ENCODE data around the gene SLC9A6.
A peak's percentile ranks its signal among the peaks of the same experiment; 100 is the strongest.

SLC9A6 gene

DNA sequence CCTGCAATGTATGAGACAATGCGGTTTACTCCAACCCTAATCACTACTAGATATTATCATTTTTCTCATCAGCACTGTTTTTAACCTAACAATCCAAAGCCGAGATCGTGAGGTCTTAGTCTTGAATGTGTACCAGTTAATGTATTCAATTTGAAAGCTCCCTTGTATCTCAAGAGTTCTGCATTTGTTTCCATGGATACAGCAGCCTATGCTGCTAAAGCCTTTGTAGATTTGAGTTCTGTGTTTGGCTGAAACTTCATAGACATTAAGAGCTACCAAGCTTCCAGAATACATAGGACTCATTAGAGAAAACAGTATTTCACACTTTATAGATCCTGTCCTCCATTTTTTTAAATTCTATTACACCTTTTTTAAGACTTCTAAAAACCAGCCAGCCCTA is 39.9 kb downstream of the SLC9A6 start:
- DNase-seq (ENCODE audit: low read depth), result no peak
- TF ChIP-seq, protein P1, sequence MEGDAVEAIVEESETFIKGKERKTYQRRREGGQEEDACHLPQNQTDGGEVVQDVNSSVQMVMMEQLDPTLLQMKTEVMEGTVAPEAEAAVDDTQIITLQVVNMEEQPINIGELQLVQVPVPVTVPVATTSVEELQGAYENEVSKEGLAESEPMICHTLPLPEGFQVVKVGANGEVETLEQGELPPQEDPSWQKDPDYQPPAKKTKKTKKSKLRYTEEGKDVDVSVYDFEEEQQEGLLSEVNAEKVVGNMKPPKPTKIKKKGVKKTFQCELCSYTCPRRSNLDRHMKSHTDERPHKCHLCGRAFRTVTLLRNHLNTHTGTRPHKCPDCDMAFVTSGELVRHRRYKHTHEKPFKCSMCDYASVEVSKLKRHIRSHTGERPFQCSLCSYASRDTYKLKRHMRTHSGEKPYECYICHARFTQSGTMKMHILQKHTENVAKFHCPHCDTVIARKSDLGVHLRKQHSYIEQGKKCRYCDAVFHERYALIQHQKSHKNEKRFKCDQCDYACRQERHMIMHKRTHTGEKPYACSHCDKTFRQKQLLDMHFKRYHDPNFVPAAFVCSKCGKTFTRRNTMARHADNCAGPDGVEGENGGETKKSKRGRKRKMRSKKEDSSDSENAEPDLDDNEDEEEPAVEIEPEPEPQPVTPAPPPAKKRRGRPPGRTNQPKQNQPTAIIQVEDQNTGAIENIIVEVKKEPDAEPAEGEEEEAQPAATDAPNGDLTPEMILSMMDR (IDR thresholded peaks at IDR 0.05; ENCODE audit: insufficient read depth, low read depth, low read length, missing control alignments), result no peak
- no peak overlapping the region for H3K4me3 ChIP-seq (ENCODE audit: low read depth, low read length)

DNA sequence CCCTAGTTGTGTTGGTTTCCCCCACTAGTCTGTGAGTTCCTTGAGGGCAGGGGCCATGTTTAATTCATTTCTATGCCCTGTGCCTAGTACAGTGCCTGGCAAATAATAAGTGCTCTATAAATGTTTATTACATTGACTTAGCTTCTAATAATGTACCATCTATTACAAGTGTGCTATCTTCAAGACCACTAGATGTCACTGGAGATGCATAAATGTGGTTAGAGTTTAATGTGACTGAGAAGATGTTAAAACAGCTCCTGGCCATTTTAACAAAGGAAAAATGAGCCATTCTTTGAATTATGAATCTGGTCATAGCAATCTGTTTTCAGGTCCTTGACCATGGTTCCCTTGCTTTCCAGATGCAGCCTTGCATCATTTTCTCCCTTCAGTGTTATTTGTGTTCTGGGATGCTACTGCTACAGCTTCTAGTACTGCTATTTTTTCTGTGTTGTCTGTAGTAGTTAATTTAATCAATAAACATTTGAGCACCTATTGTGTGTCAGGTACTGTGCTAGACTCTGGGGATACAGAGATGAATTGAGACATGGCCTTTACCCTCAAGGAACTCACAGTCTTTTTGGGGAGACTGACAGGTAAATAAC is 43.2 kb downstream of the SLC9A6 start:
- DNase-seq (ENCODE audit: low read depth), result peak; percentile 37
- TF ChIP-seq, protein P1 (IDR thresholded peaks at IDR 0.05; ENCODE audit: insufficient read depth, low read depth, low read length, missing control alignments), result peak; percentile 35
- H3K4me3 ChIP-seq (ENCODE audit: low read depth, low read length), result no peak overlapping the region

DNA sequence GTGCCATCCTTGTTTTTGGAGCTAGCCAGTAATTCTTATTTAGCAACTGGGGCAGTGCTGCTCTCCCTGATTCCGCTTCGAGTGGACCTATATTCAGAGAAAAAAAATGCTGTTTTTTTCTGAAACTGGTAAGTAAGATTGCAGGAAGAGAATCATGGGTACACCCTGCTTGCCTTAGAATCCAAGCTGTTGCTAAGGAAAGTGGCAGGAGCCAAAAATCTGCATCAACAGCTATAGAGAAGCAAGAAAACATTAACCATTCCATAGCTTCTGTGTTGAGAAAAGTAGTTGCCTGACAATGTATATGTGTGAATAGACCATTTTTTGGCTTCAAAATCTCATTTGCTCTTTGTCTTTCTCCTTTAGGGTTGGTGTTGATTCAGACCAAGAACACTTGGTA is 44.5 kb downstream of the SLC9A6 start:
- TF ChIP-seq, protein P1 (IDR thresholded peaks at IDR 0.05; ENCODE audit: insufficient read depth, low read depth, low read length, missing control alignments), result no peak
- H3K4me3 ChIP-seq (ENCODE audit: low read depth, low read length), result no peak overlapping the region

DNA sequence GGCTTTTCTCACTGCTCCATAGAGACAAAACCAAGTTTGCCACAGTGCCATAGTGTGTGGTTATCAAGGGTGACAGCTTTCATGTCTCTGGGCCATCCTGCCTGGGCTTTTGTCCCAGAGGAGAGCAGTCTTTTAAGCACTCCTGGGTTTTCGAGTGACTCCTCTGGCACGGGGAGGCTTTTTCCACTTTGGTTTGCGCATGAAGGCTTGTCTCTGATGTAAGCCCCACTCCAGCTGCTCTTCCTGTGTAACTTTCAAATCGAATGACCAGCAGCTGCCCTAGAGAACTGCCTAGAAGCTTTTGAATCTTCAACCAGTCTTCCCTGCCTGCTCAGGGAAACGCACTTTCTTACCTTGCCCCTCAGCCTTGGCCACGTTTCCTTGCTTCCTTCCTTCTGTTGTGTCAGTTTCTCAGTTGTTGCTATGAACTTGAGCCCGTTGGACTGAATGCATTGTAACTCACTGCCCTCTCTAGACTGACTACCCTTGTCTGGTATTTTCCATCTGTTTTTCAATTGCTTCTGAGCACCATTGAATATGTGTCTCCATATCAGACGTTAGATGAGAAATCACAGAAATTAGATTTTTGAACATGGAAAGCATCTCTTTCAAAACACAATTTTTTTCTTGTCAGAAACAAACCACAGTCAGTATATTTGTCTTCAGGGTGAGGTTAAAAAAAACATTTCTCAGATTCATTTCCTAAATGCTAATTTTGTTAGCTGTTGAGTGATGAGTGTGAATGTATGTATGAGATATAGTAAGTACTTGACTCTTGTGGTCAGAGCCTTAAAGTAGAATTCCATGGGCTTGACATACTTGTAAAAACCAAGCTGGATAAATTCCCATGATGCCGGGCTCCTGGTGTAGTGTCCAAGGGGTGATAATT is 45.3 kb downstream of the SLC9A6 start:
- no peak overlapping the region for H3K4me3 ChIP-seq (ENCODE audit: low read depth, low read length)
- TF ChIP-seq, protein P1 (IDR thresholded peaks at IDR 0.05; ENCODE audit: insufficient read depth, low read depth, low read length, missing control alignments), result no peak
- DNase-seq (ENCODE audit: low read depth), result no peak

More for the DNA sequence above, 44.5 kb downstream of the SLC9A6 start:
- DNase-seq (ENCODE audit: low read depth), result no peak

DNA sequence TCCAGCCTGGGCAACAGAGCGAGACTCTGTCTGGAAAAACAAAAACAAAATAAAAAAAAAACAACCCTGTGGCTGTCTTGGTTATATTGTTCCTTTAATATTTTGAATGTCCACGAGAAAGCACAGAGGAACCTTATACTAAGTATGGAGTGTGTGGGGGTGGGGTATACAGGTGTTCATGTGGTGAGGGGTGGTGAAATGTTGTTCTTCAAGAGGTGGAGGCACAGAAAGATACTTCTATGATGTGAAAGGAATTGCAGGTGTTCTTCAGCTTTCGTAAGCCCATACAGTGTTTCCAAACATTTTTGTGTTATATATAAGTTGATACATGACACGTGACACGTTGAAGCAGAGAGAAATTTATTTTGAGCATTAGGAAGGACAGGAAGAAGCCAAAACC is 46.4 kb downstream of the SLC9A6 start:
- TF ChIP-seq, protein P1 (IDR thresholded peaks at IDR 0.05; ENCODE audit: insufficient read depth, low read depth, low read length, missing control alignments), result no peak
- H3K4me3 ChIP-seq (ENCODE audit: low read depth, low read length), result no peak overlapping the region

DNA sequence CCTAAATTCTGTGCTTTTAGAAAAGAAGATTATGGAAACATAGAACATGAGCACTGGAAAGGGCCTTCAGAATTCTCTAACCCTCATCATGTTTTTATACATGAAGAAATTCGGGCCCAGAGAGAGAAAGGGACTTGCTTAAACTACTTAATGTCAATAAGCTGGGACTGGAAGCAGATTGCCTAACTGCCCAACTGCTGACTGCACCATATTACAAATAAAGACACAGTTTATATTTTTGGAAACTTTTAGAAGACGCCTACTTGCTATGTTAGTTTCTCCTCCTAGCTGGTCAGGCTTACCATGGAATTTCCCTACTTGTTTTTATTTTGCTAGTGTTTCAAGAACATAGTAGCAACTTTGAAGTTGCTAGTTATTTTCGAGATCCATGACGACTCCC is 47.1 kb downstream of the SLC9A6 start:
- TF ChIP-seq, protein P1 (IDR thresholded peaks at IDR 0.05; ENCODE audit: insufficient read depth, low read depth, low read length, missing control alignments), result no peak
- DNase-seq (ENCODE audit: low read depth), result no peak
- H3K4me3 ChIP-seq (ENCODE audit: low read depth, low read length), result no peak overlapping the region

More for the DNA sequence above, 46.4 kb downstream of the SLC9A6 start:
- DNase-seq (ENCODE audit: low read depth), result no peak

Data from GM12865 (cell line).